Lung (tissue), 12 donors: ENCODE results near the gene ELMOD3. TPM values are rescaled to one million over a fixed set of nuclear protein-coding genes. Genes with fewer than 3 reads are reported as not detected.
"Not testable (repeated sequence)": the region's sequence is repeated elsewhere in the genome, so short reads cannot be mapped to it uniquely, and the experiment has no call there.

Experiments
- ATAC-seq: fragments of 200-7000 bp; cut with Tn5 transposase; one replicate; pipeline ENCODE4 v1.9.1; 2020; ENCODE audit warnings: moderate number of reproducible peaks; ENCODE audit not compliant: insufficient read depth, low FRiP score
- DNase-seq, 3 donors: peaks; one replicate each; pipeline ENCODE4 v3.0.0-alpha.2; 2013 to 2017
- H3K27ac ChIP-seq, 2 donors: one replicate each; pipeline ENCODE4 v1.5.1; 2013; ENCODE audit warnings: mild to moderate bottlenecking in 2 of 2, moderate library complexity in 2 of 2, control low read depth in 1 of 2, inconsistent platforms in 1 of 2, low read depth in 1 of 2, low read length in 1 of 2
- H3K27me3 ChIP-seq, 3 donors: one replicate each; pipeline ENCODE4 v1.5.1; 2013; ENCODE audit warnings: low read length in 2 of 3; ENCODE audit not compliant: control insufficient read depth in 3 of 3, insufficient read depth in 3 of 3
- H3K36me3 ChIP-seq, 4 donors: one replicate each; pipeline ENCODE4 v1.5.1; 2013; ENCODE audit warnings: low read length in 4 of 4, mild to moderate bottlenecking in 1 of 4, moderate library complexity in 1 of 4; ENCODE audit not compliant: control insufficient read depth in 4 of 4, insufficient read depth in 4 of 4
- H3K4me1 ChIP-seq, 5 donors: one replicate each; pipeline ENCODE4 v1.5.1; 2013; ENCODE audit warnings: low read length in 5 of 5, mild to moderate bottlenecking in 2 of 5, moderate library complexity in 1 of 5; ENCODE audit not compliant: control insufficient read depth in 5 of 5, insufficient read depth in 5 of 5
- H3K4me3 ChIP-seq: one replicate; pipeline ENCODE4 v1.5.1; 2013; ENCODE audit warnings: mild to moderate bottlenecking, control low read depth, moderate library complexity
- H3K9ac ChIP-seq, 2 donors: one replicate each; pipeline ENCODE4 v1.5.1; 2013; ENCODE audit warnings: low read length in 2 of 2, control low read depth in 1 of 2; ENCODE audit not compliant: insufficient read depth in 1 of 2
- H3K9me3 ChIP-seq, 4 donors: one replicate each; pipeline ENCODE4 v1.5.1; 2013; ENCODE audit warnings: low read length in 3 of 4, mild to moderate bottlenecking in 1 of 4, moderate library complexity in 1 of 4; ENCODE audit not compliant: control insufficient read depth in 4 of 4, insufficient read depth in 3 of 4
- WGBS, 2 donors: extraction: QIAGEN DNeasy Blood & Tissue Kit; methylation state at CpG; one replicate each; pipeline ENCODE4 v1.1.7; 2013; 5-methylcytosine and 5-hydroxymethylcytosine counted together
- polyA plus RNA-seq, 2 donors: library from polyadenylated mRNA; stranded (reverse); fragments of 200-250 nt; gene quantifications; one replicate each; pipeline ENCODE4 v1.2.1, GENCODE V29; 2013
- total RNA-seq, 2 donors: library from RNA; depleted of rRNA in 1 of 2; stranded (reverse); fragments of >200 nt in 1 of 2; gene quantifications; one replicate each; pipeline ENCODE4 v1.2.1, GENCODE V29; 2014 to 2021
- TF ChIP-seq, protein P1 (sequence below): IDR thresholded peaks from 2 replicates; pipeline ENCODE4 v1.5.1; 2012; ENCODE audit warnings: mild to moderate bottlenecking; ENCODE audit errors: control extremely low read depth, extremely low read depth
- donor health status: control.
- donor health status: control.
- donor health status: Bipolar disorder and iron deficiency.
- donor health status: healthy.
- donor health status: DM: yes; HTN: yes; CAD: no.

The ELMOD3 gene
- total and polyA plus RNA-seq, 4 donors, result 11.9 to 26.5 (median 14.7) TPM

DNA sequence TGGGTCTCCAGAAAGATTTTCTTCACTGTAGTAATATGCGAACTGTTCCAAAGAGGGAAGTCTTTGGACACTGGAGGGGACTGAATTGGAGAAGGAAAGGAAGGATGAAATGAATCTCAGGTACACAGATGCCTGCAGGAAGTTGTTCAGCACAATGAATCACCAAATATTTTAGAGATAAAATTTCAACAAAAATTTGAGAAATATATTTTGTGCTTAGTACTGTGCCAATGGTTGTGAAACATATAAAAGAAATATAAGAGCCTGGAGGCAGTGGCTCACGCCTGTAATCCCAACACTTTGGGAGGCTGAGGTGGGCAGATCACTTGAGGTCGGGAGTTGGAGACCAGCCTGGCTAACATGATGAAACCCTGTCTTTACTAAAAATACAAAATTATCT is 3.2 kb downstream of the ELMOD3 start:
- Histone ChIP-seq H3K27ac (no peak overlapping the region), H3K9ac (no peak overlapping the region), H3K4me1 (peaks cover 0 to 27% (median 10%) of the 10 kb centered on the region in 5 donors), H3K27me3 (no peaks in the 10 kb centered on the region), H3K9me3 (no peaks in the 10 kb centered on the region), H3K36me3 (peaks cover 5 to 20% (median 14%) of the 10 kb centered on the region in 4 donors), H3K4me3 (no peak overlapping the region)
- no peak for ATAC-seq
- no peak for DNase-seq
- TF ChIP-seq, protein P1, sequence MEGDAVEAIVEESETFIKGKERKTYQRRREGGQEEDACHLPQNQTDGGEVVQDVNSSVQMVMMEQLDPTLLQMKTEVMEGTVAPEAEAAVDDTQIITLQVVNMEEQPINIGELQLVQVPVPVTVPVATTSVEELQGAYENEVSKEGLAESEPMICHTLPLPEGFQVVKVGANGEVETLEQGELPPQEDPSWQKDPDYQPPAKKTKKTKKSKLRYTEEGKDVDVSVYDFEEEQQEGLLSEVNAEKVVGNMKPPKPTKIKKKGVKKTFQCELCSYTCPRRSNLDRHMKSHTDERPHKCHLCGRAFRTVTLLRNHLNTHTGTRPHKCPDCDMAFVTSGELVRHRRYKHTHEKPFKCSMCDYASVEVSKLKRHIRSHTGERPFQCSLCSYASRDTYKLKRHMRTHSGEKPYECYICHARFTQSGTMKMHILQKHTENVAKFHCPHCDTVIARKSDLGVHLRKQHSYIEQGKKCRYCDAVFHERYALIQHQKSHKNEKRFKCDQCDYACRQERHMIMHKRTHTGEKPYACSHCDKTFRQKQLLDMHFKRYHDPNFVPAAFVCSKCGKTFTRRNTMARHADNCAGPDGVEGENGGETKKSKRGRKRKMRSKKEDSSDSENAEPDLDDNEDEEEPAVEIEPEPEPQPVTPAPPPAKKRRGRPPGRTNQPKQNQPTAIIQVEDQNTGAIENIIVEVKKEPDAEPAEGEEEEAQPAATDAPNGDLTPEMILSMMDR, result no peak
- WGBS, 2 donors, result 82 to 90% methylated on average over 3 of the region's 3 CpGs

DNA sequence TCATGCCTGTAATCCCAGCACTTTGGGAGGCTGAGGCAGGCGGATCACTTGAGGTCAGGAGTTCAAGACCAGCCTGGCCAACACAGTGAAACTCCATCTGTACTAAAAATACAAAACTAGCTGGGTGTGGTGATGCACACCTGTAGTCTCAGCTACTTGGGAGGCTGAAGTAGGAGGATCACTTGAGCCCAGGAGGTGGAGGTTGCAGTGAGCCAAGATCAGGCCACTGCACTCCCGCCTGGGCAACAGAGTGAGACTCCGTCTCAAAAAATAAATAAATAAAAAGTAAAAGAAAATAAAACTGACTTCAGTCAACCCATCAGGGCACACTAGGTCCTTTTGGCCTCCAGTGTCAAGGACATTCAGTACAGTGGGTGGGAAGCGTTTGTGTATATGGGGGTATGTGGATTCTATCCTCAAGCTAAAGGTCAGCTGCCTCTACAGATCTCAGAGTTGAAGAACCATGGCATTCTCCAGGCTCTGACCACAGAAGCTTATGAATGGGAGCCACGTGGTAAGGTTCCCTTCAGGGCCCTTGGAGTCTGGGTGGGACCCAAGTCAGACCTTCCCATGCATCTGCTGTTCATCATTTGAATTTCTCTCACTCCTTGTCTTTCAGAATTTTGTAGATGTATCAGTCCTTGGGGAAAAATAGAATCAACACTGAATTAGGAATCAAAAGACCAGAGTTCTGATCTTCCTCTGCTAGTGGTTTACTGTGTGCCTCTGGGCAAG is 8.3 kb downstream of the ELMOD3 start:
- H3K9ac ChIP-seq, ATAC-seq, H3K27ac ChIP-seq, H3K4me3 ChIP-seq, H3K4me1 ChIP-seq, DNase-seq, H3K9me3 ChIP-seq, H3K27me3 ChIP-seq: not testable (repeated sequence)
- H3K36me3 ChIP-seq, result peaks cover 10 to 17% (median 14%) of the 10 kb centered on the region in 4 donors
- 72 to 87% methylated on average over 5 of the region's 5 CpGs for WGBS, 2 donors

DNA sequence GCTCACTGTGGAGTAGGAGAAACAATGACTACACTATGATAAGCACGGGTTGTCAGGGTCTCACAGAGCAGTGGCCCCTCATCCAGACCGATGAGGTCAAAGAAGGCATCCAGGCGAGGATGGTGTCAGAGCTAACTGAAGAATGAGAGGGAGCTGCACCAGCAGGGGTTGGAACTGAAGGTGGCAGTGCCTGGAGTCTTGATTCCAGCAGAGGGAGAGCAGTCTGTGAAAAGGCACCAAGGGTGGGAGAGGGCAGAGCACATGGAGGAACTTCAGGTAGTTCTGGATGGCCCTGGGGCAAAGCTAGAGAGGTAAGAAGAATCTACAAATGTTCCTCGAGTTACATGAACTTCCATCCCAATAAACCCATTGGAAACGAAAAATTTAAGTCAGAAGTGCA is 12.6 kb downstream of the ELMOD3 start:
- no peak overlapping the region for H3K27ac ChIP-seq
- no peak overlapping the region for H3K4me3 ChIP-seq
- ATAC-seq (no peak), DNase-seq (no peak)
- H3K9me3 ChIP-seq, result no peaks in the 10 kb centered on the region
- H3K27me3 ChIP-seq, result no peaks in the 10 kb centered on the region
- 86 to 95% methylated on average over 5 of the region's 5 CpGs for WGBS, 2 donors
- no peak overlapping the region for H3K9ac ChIP-seq
- H3K36me3 ChIP-seq, result peaks cover 7 to 18% (median 15%) of the 10 kb centered on the region in 4 donors
- TF ChIP-seq, protein P1, result no peak
- no peaks in the 10 kb centered on the region for H3K4me1 ChIP-seq

DNA sequence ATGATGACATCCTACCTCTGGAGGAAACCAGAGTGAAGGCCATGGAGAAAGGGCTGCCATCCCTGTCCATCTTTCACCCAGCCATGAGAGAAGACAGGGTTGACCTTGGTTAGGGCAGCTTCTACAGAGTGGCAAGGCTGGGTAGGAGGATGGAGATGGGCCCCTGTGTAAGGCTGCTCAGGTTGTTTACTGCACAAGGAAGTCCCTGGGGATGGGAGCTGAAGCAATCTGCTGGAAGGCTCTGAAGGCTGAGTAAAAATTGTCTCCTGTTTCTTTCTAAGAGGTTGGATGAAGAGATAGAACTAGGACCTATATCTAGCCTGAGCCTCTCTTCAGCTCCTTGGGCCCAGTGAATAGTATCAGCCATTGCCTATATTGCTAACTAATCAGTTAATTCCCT is 14.4 kb downstream of the ELMOD3 start:
- H3K4me3 ChIP-seq, result no peak overlapping the region
- no peaks in the 10 kb centered on the region for H3K27me3 ChIP-seq
- H3K36me3 ChIP-seq, result peaks cover 0 to 11% (median 8%) of the 10 kb centered on the region in 4 donors
- no peaks in the 10 kb centered on the region for H3K4me1 ChIP-seq
- no peak for DNase-seq
- no peak overlapping the region for H3K9ac ChIP-seq
- ATAC-seq, result no peak
- no peak overlapping the region for H3K27ac ChIP-seq
- TF ChIP-seq, protein P1, result no peak
- no peaks in the 10 kb centered on the region for H3K9me3 ChIP-seq
